ENCODE data around the gene UFSP1. TPM values are rescaled to one million over a fixed set of nuclear protein-coding genes. Genes with fewer than 3 reads are reported as not detected.

The UFSP1 gene
- total and polyA plus RNA-seq, 2 of the 13 experiments (the other 11 are each of a cell fraction or from before 2014, with no cell fraction given), result 0.65 to 3.3 TPM

GRCh38 chr7:100854146-100854895 lies 35.2 kb downstream of the UFSP1 start:
- DNase-seq (ENCODE audit: low spot score) (no peak), FAIRE-seq (no peak), ATAC-seq (no peak)
- H3K9ac ChIP-seq (ENCODE audit: insufficient read depth, low read depth, low read length), result no peak overlapping the region
- no peak overlapping the region for H2AFZ ChIP-seq (ENCODE audit: low read length)
- no peak overlapping the region for H3K4me2 ChIP-seq (ENCODE audit: low read depth, low read length)
- CTCF ChIA-PET (ENCODE audit: low intra/inter-chr PET ratio, low total read pairs), result no interaction called here
- no peaks in the 10 kb centered on the region; a peak in 1 of 5 replicates for H3K27me3 ChIP-seq (ENCODE audit: control insufficient read depth in 1 of 2, insufficient read depth in 2 of 2, low read length in 2 of 2)
- no peak overlapping the region for H3K27ac ChIP-seq (ENCODE audit: extremely low read length, insufficient read depth, low read length)
- no peaks in the 10 kb centered on the region for H3K9me3 ChIP-seq (ENCODE audit: low read length)
- intact Hi-C loops (cut with micrococcal nuclease; ENCODE audit: unreplicated experiment) (no loop called here), in situ Hi-C loops (cut with HindIII; ENCODE audit: extremely low pct_ligation_motif_present, low pct_unique_long_range_greater_than_20kb) (loop anchor here (10.0 kb wide), 2 partner anchors 60 to 150 kb away; partner anchors contain the start of gene POP7)
- WGBS (ENCODE audit: low lambda C conversion rate), result 96% methylated on average over 9 of the region's 14 CpGs
- BruUV-seq (replicated peaks), result no TSS peak
- no peaks in the 10 kb centered on the region for H3K36me3 ChIP-seq (replicated peaks in 1 of 2; ENCODE audit: control insufficient read depth in 1 of 2, insufficient read depth in 2 of 2, low read length in 2 of 2)
- TF ChIP-seq FOXA1 (IDR thresholded peaks at IDR 0.05), result no peak
- TF ChIP-seq FOXA1 (CRISPR knock-in tag; IDR thresholded peaks at IDR 0.05), result no peak
- TF ChIP-seq ZNF234 (CRISPR knock-in tag; conservative IDR thresholded peaks at IDR 0.05), result no peak
- no peak for TF ChIP-seq ZSCAN31 (CRISPR knock-in tag; IDR thresholded peaks at IDR 0.05; ENCODE audit: low read depth)
- no peak for TF ChIP-seq ONECUT2 (CRISPR knock-in tag; IDR thresholded peaks at IDR 0.05)
- no peak for TF ChIP-seq SRF (IDR thresholded peaks at IDR 0.05; ENCODE audit: low read depth, low read length)
- TF ChIP-seq HNF1B (CRISPR knock-in tag; IDR thresholded peaks at IDR 0.05), result no peak
- TF ChIP-seq ZNF660 (CRISPR knock-in tag; IDR thresholded peaks at IDR 0.05; ENCODE audit: borderline replicate concordance, low read depth), result no peak
- TF ChIP-seq KMT2A (CRISPR knock-in tag; IDR thresholded peaks at IDR 0.05), result no peak
- no peak for TF ChIP-seq CAMTA2 (CRISPR knock-in tag; IDR thresholded peaks at IDR 0.05; ENCODE audit: borderline replicate concordance)
- no peak for TF ChIP-seq ZNF484 (CRISPR knock-in tag; IDR thresholded peaks at IDR 0.05; ENCODE audit: borderline replicate concordance, low read depth)
- no peaks in the 10 kb centered on the region for H4K20me1 ChIP-seq (ENCODE audit: insufficient read depth, low read length)
- H3K4me1 ChIP-seq (ENCODE audit: insufficient read depth, low read length), result peaks cover 23% of the 10 kb centered on the region
- POLR2A ChIA-PET, result interaction anchor here (0.8 to 4.8 kb wide), 2 partner anchors 21 to 54 kb away, joined by 4 to 66 read pairs; partner anchors contain the start of gene SRRT
- H3K79me2 ChIP-seq (ENCODE audit: insufficient read depth, low read length), result no peaks in the 10 kb centered on the region
- no peak overlapping the region for H3K4me3 ChIP-seq (replicated peaks in 1 of 3; ENCODE audit: insufficient read depth in 1 of 3, low read depth in 2 of 3, low read length in 3 of 3)

All from HepG2 (cell line).